ENCODE results near the gene MIXL1. TPM values are rescaled to one million over a fixed set of nuclear protein-coding genes. Genes with fewer than 3 reads are reported as not detected.

Gene MIXL1
- total RNA-seq, 1 experiment from 2014 or later = not detected

GRCh38 chr1:226187380-226187779 lies 36.1 kb upstream of the MIXL1 start:
- Histone ChIP-seq H3K27ac (ENCODE audit: low read depth, low read length) (peak overlapping the region; percentile 91; the same call in 1 of the 2 replicates), H3K4me3 (replicated peaks in 1 of 2; ENCODE audit: low read depth in 1 of 2, low read length in 2 of 2) (peak overlapping the region; percentile 90 to 98), H3K79me2 (ENCODE audit: insufficient read depth, low read length) (peaks cover 37% of the 10 kb centered on the region), H3K4me2 (ENCODE audit: low read length) (peak overlapping the region; percentile 97), H3K9me3 (ENCODE audit: control insufficient read depth in 1 of 2, insufficient read depth in 1 of 2, low read depth in 1 of 2, low read length in 2 of 2) (no peaks in the 10 kb centered on the region), H2AFZ (ENCODE audit: low read depth, low read length, poor library complexity, severe bottlenecking) (peak overlapping the region; percentile 82), H3K36me3 (ENCODE audit: control insufficient read depth in 1 of 2, insufficient read depth in 2 of 2, low read length in 2 of 2) (no peaks in the 10 kb centered on the region), H4K20me1 (ENCODE audit: insufficient read depth) (peaks cover 3% of the 10 kb centered on the region; the same call in 1 of the 2 replicates), H3K9me2 (ENCODE audit: insufficient read depth) (no peaks in the 10 kb centered on the region), H3K4me1 (ENCODE audit: control insufficient read depth in 1 of 2, insufficient read depth in 2 of 2, low read length in 2 of 2) (peaks cover 13 to 28% of the 10 kb centered on the region in 2 experiments), H3K27me3 (ENCODE audit: insufficient read depth, low read length) (no peaks in the 10 kb centered on the region), H3K9ac (ENCODE audit: low read length) (peak overlapping the region; percentile 78)
- RAD21 ChIA-PET (ENCODE audit: low non-redundant PET in 1 of 2, low total read pairs in 2 of 2, uncharacterized antibody in 2 of 2, unreplicated experiment in 2 of 2) = no interaction called here
- ATAC-seq = no peak
- POLR2A ChIA-PET = no interaction called here
- TF ChIP-seq SIN3A (IDR thresholded peaks at IDR 0.05; ENCODE audit: low read depth) (0 out of 2 replicates have a peak, but pooled peaks have one; percentile 37), ELF1 (IDR thresholded peaks at IDR 0.05; ENCODE audit: borderline replicate concordance, low read depth) (no peak)
- intact Hi-C loops (cut with micrococcal nuclease) = no loop called here
- CTCF ChIA-PET = no interaction called here
- BruUV-seq (replicated peaks) = no TSS peak
- no peak for DNase-seq (ENCODE audit: low read depth, low spot score)

GRCh38 chr1:226195144-226195543 lies 28.3 kb upstream of the MIXL1 start:
- Histone ChIP-seq H3K27ac (ENCODE audit: low read depth, low read length) (no peak overlapping the region), H4K20me1 (ENCODE audit: insufficient read depth) (no peaks in the 10 kb centered on the region), H3K4me3 (replicated peaks in 1 of 2; ENCODE audit: low read depth in 1 of 2, low read length in 2 of 2) (no peak overlapping the region), H3K9ac (ENCODE audit: low read length) (no peak overlapping the region), H3K36me3 (ENCODE audit: control insufficient read depth in 1 of 2, insufficient read depth in 2 of 2, low read length in 2 of 2) (no peaks in the 10 kb centered on the region), H3K4me1 (ENCODE audit: control insufficient read depth in 1 of 2, insufficient read depth in 2 of 2, low read length in 2 of 2) (peaks cover 0 to 5% of the 10 kb centered on the region in 2 experiments; a peak in 2 of 4 replicates), H3K4me2 (ENCODE audit: low read length) (no peak overlapping the region), H3K9me3 (ENCODE audit: control insufficient read depth in 1 of 2, insufficient read depth in 1 of 2, low read depth in 1 of 2, low read length in 2 of 2) (no peaks in the 10 kb centered on the region), H3K27me3 (ENCODE audit: insufficient read depth, low read length) (no peaks in the 10 kb centered on the region), H2AFZ (ENCODE audit: low read depth, low read length, poor library complexity, severe bottlenecking) (no peak overlapping the region), H3K79me2 (ENCODE audit: insufficient read depth, low read length) (no peaks in the 10 kb centered on the region), H3K9me2 (ENCODE audit: insufficient read depth) (no peaks in the 10 kb centered on the region)
- BruUV-seq (replicated peaks) = no TSS peak
- CTCF ChIA-PET = interaction anchor here (5.0 kb wide), 1 partner anchor 70 kb away, joined by 56 read pairs; no protein-coding TSS in a partner anchor
- intact Hi-C loops (cut with micrococcal nuclease) = no loop called here
- POLR2A ChIA-PET = no interaction called here
- TF ChIP-seq ZBTB33 (IDR thresholded peaks at IDR 0.05; ENCODE audit: extremely low read depth, insufficient replicate concordance, low read length) (no peak), ATF3 (IDR thresholded peaks at IDR 0.05) (no peak), FOSL1 (IDR thresholded peaks at IDR 0.05; ENCODE audit: low read depth) (no peak), ELF1 (IDR thresholded peaks at IDR 0.05; ENCODE audit: borderline replicate concordance, low read depth) (no peak), JUND (IDR thresholded peaks at IDR 0.05) (no peak), EGR1 (IDR thresholded peaks at IDR 0.05; ENCODE audit: low read depth) (no peak), EZH2phosphoT487 (IDR thresholded peaks at IDR 0.05; ENCODE audit: borderline replicate concordance) (no peak), POLR2A (IDR thresholded peaks at IDR 0.05; ENCODE audit: borderline replicate concordance, extremely low read depth, insufficient read depth, insufficient read length) (no peak)
- ATAC-seq (no peak), DNase-seq (ENCODE audit: low read depth, low spot score) (no peak)
- RAD21 ChIA-PET (ENCODE audit: low non-redundant PET in 1 of 2, low total read pairs in 2 of 2, uncharacterized antibody in 2 of 2, unreplicated experiment in 2 of 2) = no interaction called here

Data from HCT116 (cell line).